ENCODE data around the gene GP5.

- TF ChIP-seq, protein P1, sequence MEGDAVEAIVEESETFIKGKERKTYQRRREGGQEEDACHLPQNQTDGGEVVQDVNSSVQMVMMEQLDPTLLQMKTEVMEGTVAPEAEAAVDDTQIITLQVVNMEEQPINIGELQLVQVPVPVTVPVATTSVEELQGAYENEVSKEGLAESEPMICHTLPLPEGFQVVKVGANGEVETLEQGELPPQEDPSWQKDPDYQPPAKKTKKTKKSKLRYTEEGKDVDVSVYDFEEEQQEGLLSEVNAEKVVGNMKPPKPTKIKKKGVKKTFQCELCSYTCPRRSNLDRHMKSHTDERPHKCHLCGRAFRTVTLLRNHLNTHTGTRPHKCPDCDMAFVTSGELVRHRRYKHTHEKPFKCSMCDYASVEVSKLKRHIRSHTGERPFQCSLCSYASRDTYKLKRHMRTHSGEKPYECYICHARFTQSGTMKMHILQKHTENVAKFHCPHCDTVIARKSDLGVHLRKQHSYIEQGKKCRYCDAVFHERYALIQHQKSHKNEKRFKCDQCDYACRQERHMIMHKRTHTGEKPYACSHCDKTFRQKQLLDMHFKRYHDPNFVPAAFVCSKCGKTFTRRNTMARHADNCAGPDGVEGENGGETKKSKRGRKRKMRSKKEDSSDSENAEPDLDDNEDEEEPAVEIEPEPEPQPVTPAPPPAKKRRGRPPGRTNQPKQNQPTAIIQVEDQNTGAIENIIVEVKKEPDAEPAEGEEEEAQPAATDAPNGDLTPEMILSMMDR (IDR thresholded peaks at IDR 0.05), result no peak
- TF ChIP-seq POLR2A (IDR thresholded peaks at IDR 0.05) (no peak), EP300 (IDR thresholded peaks at IDR 0.05) (no peak)
Observed at GRCh38 chr3:194381460-194381875, 17.6 kb downstream of the GP5 start.
